GM10248 (cell line): ENCODE measurements around the gene SCN2B.

ENCODE experiments used
- CTCF ChIA-PET: fragments of 300-600 bp; sonication (Branson Sonifier 250); formaldehyde crosslinking; extraction: SDS; loops from one replicate; lab custom pipeline; 2021; ENCODE audit warnings: antibody characterized with exemption; lab: Yijun Ruan, JAX
- POLR2A ChIA-PET: fragments of 350-650 bp; sonication (Branson Sonifier 250); formaldehyde crosslinking; extraction: SDS; loops from one replicate; lab custom pipeline; 2020; ENCODE audit warnings: antibody characterized with exemption; lab: Yijun Ruan, JAX
- DNase-seq: peaks from one replicate; pipeline ENCODE4 v3.0.0; 2012; ENCODE audit errors: extremely low spot score
- TF ChIP-seq, protein P1 (sequence below): IDR thresholded peaks from 2 replicates; pipeline ENCODE4 v1.5.1; 2012; ENCODE audit warnings: mild to moderate bottlenecking, low read depth; ENCODE audit errors: extremely low read depth, missing control alignments, control extremely low read depth

The SCN2B gene

DNA sequence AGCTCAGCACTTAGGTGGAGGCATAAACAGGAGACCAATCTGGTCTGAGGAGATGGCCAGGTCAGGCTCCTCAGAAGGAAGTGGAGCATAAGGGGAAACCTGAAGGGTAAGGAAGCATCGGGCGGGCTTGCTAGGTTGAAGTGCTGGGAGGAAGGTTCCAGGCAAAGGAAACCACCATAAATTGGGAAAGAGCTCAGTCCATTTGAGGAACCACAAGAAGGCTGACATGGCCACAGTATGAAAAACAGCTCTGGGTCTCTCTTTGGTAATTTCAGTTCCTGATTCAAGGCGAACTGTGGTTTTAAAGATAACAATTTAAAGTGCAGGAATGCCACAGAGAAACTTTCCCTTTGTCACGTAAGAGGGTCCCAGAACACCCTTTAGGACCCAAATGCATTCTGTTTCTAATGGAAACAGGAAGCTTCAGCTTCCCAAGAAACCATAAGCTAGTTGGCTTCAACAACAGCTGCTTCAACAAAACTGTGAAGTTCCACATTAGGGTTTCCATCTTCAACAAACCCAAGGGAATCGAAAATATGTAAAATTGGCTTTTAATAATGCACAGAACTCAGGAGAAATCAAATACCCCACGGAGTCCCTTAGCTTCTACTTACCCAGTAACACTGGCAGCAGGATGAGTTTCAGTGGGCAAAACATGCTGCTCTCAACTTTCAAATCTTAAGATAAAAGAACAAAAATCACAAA is 37.9 kb upstream of the SCN2B start:
- ChIA-PET POLR2A (interaction anchor here (1.0 kb wide), 1 partner anchor 11 kb away, joined by 3 read pairs; the partner anchor contains the start of gene JAML), CTCF (interaction anchor here (0.8 to 8.6 kb wide), 13 partner anchors 12 to 267 kb away, joined by 3 to 90 read pairs (median 5); partner anchors contain the start of gene MPZL3)
- no peak for DNase-seq
- TF ChIP-seq, protein P1, sequence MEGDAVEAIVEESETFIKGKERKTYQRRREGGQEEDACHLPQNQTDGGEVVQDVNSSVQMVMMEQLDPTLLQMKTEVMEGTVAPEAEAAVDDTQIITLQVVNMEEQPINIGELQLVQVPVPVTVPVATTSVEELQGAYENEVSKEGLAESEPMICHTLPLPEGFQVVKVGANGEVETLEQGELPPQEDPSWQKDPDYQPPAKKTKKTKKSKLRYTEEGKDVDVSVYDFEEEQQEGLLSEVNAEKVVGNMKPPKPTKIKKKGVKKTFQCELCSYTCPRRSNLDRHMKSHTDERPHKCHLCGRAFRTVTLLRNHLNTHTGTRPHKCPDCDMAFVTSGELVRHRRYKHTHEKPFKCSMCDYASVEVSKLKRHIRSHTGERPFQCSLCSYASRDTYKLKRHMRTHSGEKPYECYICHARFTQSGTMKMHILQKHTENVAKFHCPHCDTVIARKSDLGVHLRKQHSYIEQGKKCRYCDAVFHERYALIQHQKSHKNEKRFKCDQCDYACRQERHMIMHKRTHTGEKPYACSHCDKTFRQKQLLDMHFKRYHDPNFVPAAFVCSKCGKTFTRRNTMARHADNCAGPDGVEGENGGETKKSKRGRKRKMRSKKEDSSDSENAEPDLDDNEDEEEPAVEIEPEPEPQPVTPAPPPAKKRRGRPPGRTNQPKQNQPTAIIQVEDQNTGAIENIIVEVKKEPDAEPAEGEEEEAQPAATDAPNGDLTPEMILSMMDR: no peak

DNA sequence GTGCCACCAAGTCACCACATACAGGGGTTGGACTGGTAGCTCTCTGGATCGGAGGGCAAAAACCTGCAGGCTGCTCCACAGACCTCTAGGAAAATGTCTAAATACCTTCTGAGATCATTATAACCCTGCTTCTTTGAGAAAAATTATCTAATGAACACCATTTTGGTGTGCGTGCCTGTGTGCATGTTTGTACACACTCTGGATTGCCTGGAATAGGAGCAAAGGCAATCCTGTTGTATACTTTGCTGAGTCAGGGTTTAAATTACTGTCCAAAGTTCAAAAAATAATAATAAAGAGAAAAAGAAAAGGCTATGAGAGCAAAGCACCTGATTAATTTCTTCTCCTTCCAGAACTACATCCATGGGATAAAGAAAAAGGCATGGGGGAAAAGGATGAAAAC is 37.3 kb upstream of the SCN2B start:
- TF ChIP-seq, protein P1: no peak
- ChIA-PET POLR2A (no interaction called here), CTCF (interaction anchor here (0.8 to 8.6 kb wide), 11 partner anchors 11 to 267 kb away, joined by 3 to 90 read pairs (median 5); partner anchors contain the start of gene MPZL3)
- no peak for DNase-seq

DNA sequence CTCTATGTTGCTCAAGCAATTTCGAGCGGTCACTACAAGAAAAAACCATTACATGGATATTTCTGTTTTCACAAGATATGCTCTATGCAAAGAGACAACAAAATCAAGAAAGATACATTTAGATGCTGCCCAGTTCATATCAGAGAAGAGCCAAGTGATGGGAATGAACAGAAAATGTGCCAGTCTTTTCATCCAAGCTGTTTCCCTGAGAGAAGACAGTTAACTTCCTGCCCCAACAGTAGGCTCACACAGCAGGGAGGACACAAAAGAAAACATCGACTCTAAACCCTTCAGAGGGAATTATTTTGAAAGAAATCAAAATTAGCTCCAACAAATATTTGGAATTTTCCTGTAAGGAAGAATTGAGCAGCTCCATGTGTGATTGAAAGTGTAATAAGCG is 36.8 kb upstream of the SCN2B start:
- CTCF ChIA-PET: interaction anchor here (1.5 to 8.6 kb wide), 5 partner anchors 11 to 83 kb away, joined by 3 to 90 read pairs (median 9); no protein-coding TSS in a partner anchor
- TF ChIP-seq, protein P1: no peak
- no peak for DNase-seq
- POLR2A ChIA-PET: no interaction called here

DNA sequence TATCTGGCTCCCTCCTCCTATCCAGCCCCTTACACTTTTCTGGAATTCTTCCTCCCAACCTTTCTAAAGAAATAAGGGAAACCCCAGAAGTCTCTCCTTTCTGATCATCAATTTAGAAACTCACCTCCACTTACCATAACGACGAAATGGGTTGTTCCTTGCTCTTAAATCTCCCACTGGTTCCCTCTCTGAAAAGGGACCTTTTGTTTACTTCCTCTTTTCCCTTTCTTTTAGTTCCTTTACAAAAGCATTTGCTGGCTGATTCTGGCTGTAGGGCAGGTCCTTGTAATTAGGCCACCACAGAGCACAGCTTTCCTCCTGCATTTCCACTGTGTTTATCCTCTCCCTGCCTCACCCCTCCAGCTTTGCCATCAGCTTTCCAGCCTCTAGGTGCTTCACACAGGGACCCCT is 36.3 kb upstream of the SCN2B start:
- TF ChIP-seq, protein P1: no peak
- no peak for DNase-seq
- CTCF ChIA-PET: interaction anchor here (1.5 to 8.6 kb wide), 4 partner anchors 10 to 41 kb away, joined by 3 to 90 read pairs (median 10); no protein-coding TSS in a partner anchor
- POLR2A ChIA-PET: no interaction called here

DNA sequence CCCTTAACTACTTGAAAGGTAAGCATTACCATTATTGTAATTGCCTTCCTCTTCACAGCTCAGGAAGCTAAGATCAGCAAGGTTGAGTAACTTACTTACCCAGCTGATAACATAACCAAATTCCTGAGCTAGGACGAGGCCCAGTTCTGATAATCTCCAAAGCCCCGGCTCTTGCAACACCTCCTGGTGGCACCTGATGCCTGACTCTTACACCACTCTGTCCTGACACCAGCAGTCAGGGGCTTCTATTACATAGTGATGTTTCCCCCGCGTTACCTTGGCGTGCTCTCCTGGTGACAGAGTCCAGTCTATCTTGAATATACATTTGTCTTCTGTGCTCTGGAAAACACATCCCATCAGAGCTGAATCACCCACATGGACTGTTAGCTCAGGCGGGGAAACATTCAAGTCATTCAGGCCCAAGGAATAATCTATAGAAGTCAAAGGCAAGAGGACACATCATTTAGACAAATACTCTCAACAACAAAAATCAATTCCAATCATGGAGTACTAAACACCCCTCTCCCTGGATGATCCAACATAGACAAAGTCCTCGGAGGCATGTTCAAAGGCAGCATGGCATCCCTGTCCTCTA is 35.8 kb upstream of the SCN2B start:
- ChIA-PET POLR2A (no interaction called here), CTCF (interaction anchor here (0.7 to 8.6 kb wide), 9 partner anchors 12 to 80 kb away, joined by 3 to 90 read pairs (median 4); partner anchors contain the start of gene JAML)
- TF ChIP-seq, protein P1: no peak
- DNase-seq: no peak

DNA sequence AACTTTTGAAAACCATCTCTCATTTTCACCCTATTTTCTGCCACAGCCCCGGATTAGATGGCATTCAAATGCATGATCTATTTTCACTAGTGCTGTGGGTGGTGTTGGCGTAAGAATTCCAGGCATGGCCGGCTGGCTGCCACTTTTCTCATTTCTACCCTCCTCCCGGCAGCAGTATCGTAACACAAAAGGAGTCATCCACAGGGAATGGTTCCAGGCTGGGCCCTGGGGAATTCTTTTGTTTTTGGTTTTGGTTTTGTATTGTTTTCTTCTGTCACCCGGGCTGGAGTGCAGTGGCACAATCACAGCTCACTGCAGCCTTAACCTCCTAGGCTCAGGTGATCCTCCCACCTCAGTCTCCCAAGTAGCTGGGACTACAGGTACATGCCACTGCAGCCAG is 34.6 kb upstream of the SCN2B start:
- no peak for DNase-seq
- TF ChIP-seq, protein P1: no peak
- CTCF ChIA-PET: interaction anchor here (1.1 to 8.6 kb wide), 7 partner anchors 12 to 81 kb away, joined by 3 to 90 read pairs (median 4); partner anchors contain the start of gene JAML
- POLR2A ChIA-PET: no interaction called here
